Measurements from ENCODE around the gene GDPD3.
"Not testable (repeated sequence)": the region's sequence is repeated elsewhere in the genome, so short reads cannot be mapped to it uniquely, and the experiment has no call there.

Gene GDPD3

GRCh38 chr16:30117768-30118167, 4.4 kb upstream of the GDPD3 start:
- Histone ChIP-seq H3K27ac (ENCODE audit: low read length) (no peak overlapping the region), H3K27me3 (ENCODE audit: insufficient read depth, low read length, poor library complexity) (no peaks in the 10 kb centered on the region), H3K4me1 (ENCODE audit: insufficient read depth, low read length) (peaks cover 11% of the 10 kb centered on the region), H3K4me2 (ENCODE audit: insufficient read depth, low read length) (no peak overlapping the region), H3K9me3 (ENCODE audit: insufficient read depth, low read length, severe bottlenecking) (no peaks in the 10 kb centered on the region), H3K9ac (ENCODE audit: low read depth, low read length) (no peak overlapping the region), H4K20me1 (ENCODE audit: insufficient read depth, low read length) (no peaks in the 10 kb centered on the region), H2AFZ (ENCODE audit: low read depth, low read length) (no peak overlapping the region), H3K79me2 (ENCODE audit: insufficient read depth, low read length) (peaks cover 13% of the 10 kb centered on the region), H3K36me3 (ENCODE audit: insufficient read depth, low read length) (peaks cover 57% of the 10 kb centered on the region), H3K4me3 (ENCODE audit: low read depth in 1 of 2, low read length in 2 of 2) (no peak overlapping the region)
- ATAC-seq (ENCODE audit: insufficient read depth, low read depth), result no peak
- DNase-seq, result no peak
- TF ChIP-seq CTCF (IDR thresholded peaks at IDR 0.05; ENCODE audit: borderline replicate concordance, extremely low read depth, low read length, poor library complexity, severe bottlenecking) (no peak), EZH2 (IDR thresholded peaks at IDR 0.05; ENCODE audit: borderline replicate concordance, low read depth, low read length, severe bottlenecking) (no peak)

GRCh38 chr16:30116291-30117207, 3.2 kb upstream of the GDPD3 start:
- Histone ChIP-seq H3K4me3 (ENCODE audit: low read depth in 1 of 2, low read length in 2 of 2) (no peak overlapping the region), H3K4me2 (ENCODE audit: insufficient read depth, low read length) (no peak overlapping the region), H3K4me1 (ENCODE audit: insufficient read depth, low read length) (no peaks in the 10 kb centered on the region), H3K27ac (ENCODE audit: low read length) (no peak overlapping the region), H3K9ac (ENCODE audit: low read depth, low read length) (no peak overlapping the region), H2AFZ (ENCODE audit: low read depth, low read length) (no peak overlapping the region), H3K79me2 (ENCODE audit: insufficient read depth, low read length) (peaks cover 3% of the 10 kb centered on the region; the same call in 1 of the 2 replicates), H3K36me3 (ENCODE audit: insufficient read depth, low read length) (peaks cover 65% of the 10 kb centered on the region), H4K20me1 (ENCODE audit: insufficient read depth, low read length) (no peaks in the 10 kb centered on the region), H3K9me3 (ENCODE audit: insufficient read depth, low read length, severe bottlenecking) (no peaks in the 10 kb centered on the region), H3K27me3 (ENCODE audit: insufficient read depth, low read length, poor library complexity) (no peaks in the 10 kb centered on the region)
- DNase-seq, result no peak
- ATAC-seq (ENCODE audit: insufficient read depth, low read depth), result no peak
- TF ChIP-seq EZH2 (IDR thresholded peaks at IDR 0.05; ENCODE audit: borderline replicate concordance, low read depth, low read length, severe bottlenecking) (no peak), CTCF (IDR thresholded peaks at IDR 0.05; ENCODE audit: borderline replicate concordance, extremely low read depth, low read length, poor library complexity, severe bottlenecking) (no peak)

- Histone ChIP-seq H3K9me3 (ENCODE audit: insufficient read depth, low read length, severe bottlenecking) (no peaks in the 10 kb centered on the region), H3K9ac (ENCODE audit: low read depth, low read length) (no peak overlapping the region), H3K4me2 (ENCODE audit: insufficient read depth, low read length) (no peak overlapping the region), H3K4me3 (ENCODE audit: low read depth in 1 of 2, low read length in 2 of 2) (no peak overlapping the region), H2AFZ (ENCODE audit: low read depth, low read length) (no peak overlapping the region), H3K79me2 (ENCODE audit: insufficient read depth, low read length) (no peaks in the 10 kb centered on the region), H3K27me3 (ENCODE audit: insufficient read depth, low read length, poor library complexity) (no peaks in the 10 kb centered on the region), H4K20me1 (ENCODE audit: insufficient read depth, low read length) (no peaks in the 10 kb centered on the region), H3K4me1 (ENCODE audit: insufficient read depth, low read length) (no peaks in the 10 kb centered on the region), H3K27ac (ENCODE audit: low read length) (no peak overlapping the region), H3K36me3 (ENCODE audit: insufficient read depth, low read length) (peaks cover 64% of the 10 kb centered on the region)
- DNase-seq (no peak), ATAC-seq (ENCODE audit: insufficient read depth, low read depth) (no peak)
- TF ChIP-seq EZH2 (IDR thresholded peaks at IDR 0.05; ENCODE audit: borderline replicate concordance, low read depth, low read length, severe bottlenecking) (no peak), CTCF (IDR thresholded peaks at IDR 0.05; ENCODE audit: borderline replicate concordance, extremely low read depth, low read length, poor library complexity, severe bottlenecking) (no peak)
Measured at GRCh38 chr16:30115238-30115637, 1.9 kb upstream of the GDPD3 start.

GRCh38 chr16:30114833-30115232, 1.5 kb upstream of the GDPD3 start:
- not testable (repeated sequence) for H3K79me2 ChIP-seq (ENCODE audit: insufficient read depth, low read length); H3K4me3 ChIP-seq (ENCODE audit: low read depth in 1 of 2, low read length in 2 of 2); H4K20me1 ChIP-seq (ENCODE audit: insufficient read depth, low read length); H3K27ac ChIP-seq (ENCODE audit: low read length); H2AFZ ChIP-seq (ENCODE audit: low read depth, low read length); DNase-seq; H3K4me1 ChIP-seq (ENCODE audit: insufficient read depth, low read length); H3K9ac ChIP-seq (ENCODE audit: low read depth, low read length); H3K27me3 ChIP-seq (ENCODE audit: insufficient read depth, low read length, poor library complexity); H3K9me3 ChIP-seq (ENCODE audit: insufficient read depth, low read length, severe bottlenecking); H3K4me2 ChIP-seq (ENCODE audit: insufficient read depth, low read length); ATAC-seq (ENCODE audit: insufficient read depth, low read depth)
- H3K36me3 ChIP-seq (ENCODE audit: insufficient read depth, low read length), result peaks cover 64% of the 10 kb centered on the region

All from DND-41 (cell line).